Heart right ventricle (tissue), 16 donors: ENCODE measurements around the gene RPP30. TPM values are rescaled to one million over a fixed set of nuclear protein-coding genes. Genes with fewer than 3 reads are reported as not detected.

Experiments used
- ATAC-seq, 8 donors: fragments of 200-7000 bp; cut with Tn5 transposase; one replicate each; pipeline ENCODE4 v1.9.1; 2020; ENCODE audit warnings: mild to moderate bottlenecking in 8 of 8, moderate library complexity in 8 of 8, moderate number of reproducible peaks in 1 of 8
- DNase-seq, 2 donors: peaks; one replicate each; pipeline ENCODE4 v3.0.0-alpha.2; 2020
- H3K27ac ChIP-seq, 10 donors: fragments of 200-600 bp; sonication (generic) in 2 of 10; one replicate each; pipeline versions ENCODE4 v1.5.0 to v1.8.0; 2020 to 2022; ENCODE audit warnings: mild to moderate bottlenecking in 3 of 10
- H3K27me3 ChIP-seq, 7 donors: fragments of 200-600 bp; one replicate each; pipeline ENCODE4 v1.8.0; 2021 to 2022; ENCODE audit warnings: mild to moderate bottlenecking in 2 of 7
- H3K36me3 ChIP-seq, 9 donors: fragments of 200-600 bp; sonication (generic) in 1 of 9; one replicate each; pipeline versions ENCODE4 v1.5.0 to v1.8.0; 2020 to 2022; ENCODE audit warnings: mild to moderate bottlenecking in 2 of 9
- H3K4me1 ChIP-seq, 9 donors: fragments of 200-600 bp; sonication (generic) in 1 of 9; one replicate each; pipeline versions ENCODE4 v1.5.0 to v1.8.0; 2020 to 2022; ENCODE audit warnings: mild to moderate bottlenecking in 4 of 9
- H3K4me3 ChIP-seq, 10 donors: fragments of 200-600 bp; sonication (generic) in 2 of 10; one replicate each; pipeline versions ENCODE4 v1.5.0 to v1.8.0; 2020 to 2022; ENCODE audit warnings: mild to moderate bottlenecking in 7 of 10, moderate library complexity in 2 of 10
- H3K9me3 ChIP-seq, 11 donors: fragments of 200-600 bp in 10 of 11; sonication (generic) in 2 of 11; one replicate each; pipeline versions ENCODE4 v1.5.0 to v1.8.0; 2013 to 2022; ENCODE audit warnings: mild to moderate bottlenecking in 2 of 11, control low read depth in 1 of 11, moderate library complexity in 1 of 11
- WGBS, 2 donors: extraction: QIAGEN DNeasy Blood & Tissue Kit; methylation state at CpG; one replicate each; pipeline ENCODE4 v1.1.7; 2013; ENCODE audit warnings: inconsistent platforms in 1 of 2; 5-methylcytosine and 5-hydroxymethylcytosine counted together
- intact Hi-C, 10 donors: fragments of 100-400 bp; cut with DNase I; formaldehyde crosslinking; loops; one replicate each; pipeline versions ENCODE4 v1.11.1 to v1.14.2; 2022
- polyA plus RNA-seq, 2 donors: library from polyadenylated mRNA; stranded (reverse); fragments of 200-250 nt; gene quantifications; one replicate each; pipeline ENCODE4 v1.2.3, GENCODE V29; 2013
- total RNA-seq, 10 donors: library from RNA; stranded (reverse); fragmentation: NEBNext Ultra II Directional in 3 of 10; extraction: Animal tissue kit (Norgen Biotek cat#: 25700) in 3 of 10; gene quantifications; one replicate each; pipeline versions ENCODE4 v1.2.1 to v1.2.4, GENCODE V29; 2021 to 2023
- TF ChIP-seq, protein P1 (sequence below), 9 donors: fragments of 200-600 bp; sonication (generic) in 2 of 9; IDR thresholded peaks; one replicate each; pipeline versions ENCODE4 v1.5.0 to v1.8.0; 2021 to 2022; ENCODE audit warnings: antibody characterized with exemption in 9 of 9, mild to moderate bottlenecking in 5 of 9, moderate library complexity in 1 of 9
- donor health status: Arrhythmogenic right ventricular cardiomyopathy.
- donor health status: ischemic (EF 13 %, LVEDD 7.1; RV severe dilation, severe dysfunction).
- donor health status: healthy with polysubstance abuse.
- donor health status: DM: no; HTN: yes; CAD: no.
- donor health status: DM: no; HTN: no; CAD: no.
- donor health status: ischemic (EF 25% LVEDD 6.9; RV normal size, moderate dysfunction).
- donor health status: ischemic (EF 25% LVEDD 5.7; RV mildly dilated, moderate dysfunction).
- donor health status: healthy.
- donor health status: DM: yes; HTN: yes; CAD: no.
- donor health status: Ischemic cardiomyopathy.
- donor health status: ischemic (EF 35%, LVEDD 5.7; RV mildly dilated, moderate dysfunction).
- donor health status: nonischemic (EF 11% LVEDD 7.7; RV severe dilation, severe dysfunction).
- donor health status: DM: yes; HTN: yes; CAD: no.
- donor health status: PGD.
- donor health status: ischemic (EF 29% LVEDD 5.4; RV normal size, mild dysfunction).
- donor health status: nonischemic (EF 23%, LVEDD 6.1; RV moderate dilation, normal function).

The RPP30 gene
- total and polyA plus RNA-seq, 12 donors, result 27.9 to 41.8 (median 33.7) TPM

DNA sequence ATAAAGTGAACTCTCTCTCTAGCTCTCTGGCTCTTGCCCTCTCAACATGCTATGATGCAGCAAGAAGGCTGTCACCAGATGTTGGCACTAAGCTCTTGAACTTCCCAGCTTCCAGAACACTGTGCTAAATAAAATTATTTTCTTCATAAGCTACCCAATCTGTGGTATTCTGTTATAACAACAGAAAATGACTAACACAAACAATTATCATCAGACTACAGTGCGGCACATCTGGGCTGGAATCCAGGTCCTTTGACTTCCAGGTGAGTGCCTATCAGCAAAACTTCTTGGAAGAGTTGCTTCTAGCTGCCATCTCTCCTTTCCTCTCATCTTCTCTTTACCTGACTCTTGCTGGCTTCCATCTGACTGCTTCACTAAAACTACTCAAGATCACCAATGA lies 34.3 kb upstream of the RPP30 start:
- Histone ChIP-seq H3K36me3 (no peaks in the 10 kb centered on the region), H3K4me1 (no peaks in the 10 kb centered on the region), H3K27me3 (peaks cover 0 to 4% (median 0%) of the 10 kb centered on the region in 7 donors), H3K9me3 (peaks cover 0 to 2% (median 0%) of the 10 kb centered on the region in 11 donors), H3K27ac (no peak overlapping the region), H3K4me3 (no peak overlapping the region)
- intact Hi-C loops, result no loop called here
- TF ChIP-seq, protein P1, sequence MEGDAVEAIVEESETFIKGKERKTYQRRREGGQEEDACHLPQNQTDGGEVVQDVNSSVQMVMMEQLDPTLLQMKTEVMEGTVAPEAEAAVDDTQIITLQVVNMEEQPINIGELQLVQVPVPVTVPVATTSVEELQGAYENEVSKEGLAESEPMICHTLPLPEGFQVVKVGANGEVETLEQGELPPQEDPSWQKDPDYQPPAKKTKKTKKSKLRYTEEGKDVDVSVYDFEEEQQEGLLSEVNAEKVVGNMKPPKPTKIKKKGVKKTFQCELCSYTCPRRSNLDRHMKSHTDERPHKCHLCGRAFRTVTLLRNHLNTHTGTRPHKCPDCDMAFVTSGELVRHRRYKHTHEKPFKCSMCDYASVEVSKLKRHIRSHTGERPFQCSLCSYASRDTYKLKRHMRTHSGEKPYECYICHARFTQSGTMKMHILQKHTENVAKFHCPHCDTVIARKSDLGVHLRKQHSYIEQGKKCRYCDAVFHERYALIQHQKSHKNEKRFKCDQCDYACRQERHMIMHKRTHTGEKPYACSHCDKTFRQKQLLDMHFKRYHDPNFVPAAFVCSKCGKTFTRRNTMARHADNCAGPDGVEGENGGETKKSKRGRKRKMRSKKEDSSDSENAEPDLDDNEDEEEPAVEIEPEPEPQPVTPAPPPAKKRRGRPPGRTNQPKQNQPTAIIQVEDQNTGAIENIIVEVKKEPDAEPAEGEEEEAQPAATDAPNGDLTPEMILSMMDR (IDR thresholded peaks at IDR 0.05), result no peak
- ATAC-seq, result no peak
- DNase-seq, result no peak
- 91 to 92% methylated on average over 1 of the region's 1 CpG for WGBS, 2 donors

DNA sequence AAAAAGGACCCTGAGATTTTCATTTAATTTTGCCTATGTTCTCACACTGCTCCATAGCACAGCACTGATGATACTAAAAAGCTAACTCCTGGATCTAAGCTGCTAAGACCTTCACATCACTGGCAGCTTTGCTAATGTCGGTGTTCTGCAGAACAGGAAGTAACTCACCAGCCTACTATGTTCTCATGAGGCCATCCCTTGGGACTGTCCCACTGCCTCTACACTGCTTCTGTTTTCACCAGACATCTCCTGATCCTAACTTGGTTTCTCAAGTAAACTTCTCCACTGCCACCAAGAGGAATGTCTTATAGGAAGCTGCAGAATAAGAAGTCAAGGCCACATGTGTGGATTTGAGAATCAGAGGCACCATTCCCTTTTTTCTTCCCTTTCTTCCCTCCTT lies 29.0 kb upstream of the RPP30 start:
- 77 to 80% methylated on average over 1 of the region's 1 CpG for WGBS, 2 donors
- peaks cover 0 to 32% (median 5%) of the 10 kb centered on the region in 7 donors for H3K27me3 ChIP-seq
- TF ChIP-seq, protein P1 (IDR thresholded peaks at IDR 0.05), result no peak
- intact Hi-C loops, result no loop called here
- H3K9me3 ChIP-seq, result peaks cover 0 to 2% (median 0%) of the 10 kb centered on the region in 11 donors
- no peak overlapping the region for H3K4me3 ChIP-seq
- DNase-seq, result no peak
- H3K36me3 ChIP-seq, result no peaks in the 10 kb centered on the region
- H3K4me1 ChIP-seq, result peaks cover 0 to 9% (median 0%) of the 10 kb centered on the region in 9 donors
- no peak for ATAC-seq
- H3K27ac ChIP-seq, result no peak overlapping the region

DNA sequence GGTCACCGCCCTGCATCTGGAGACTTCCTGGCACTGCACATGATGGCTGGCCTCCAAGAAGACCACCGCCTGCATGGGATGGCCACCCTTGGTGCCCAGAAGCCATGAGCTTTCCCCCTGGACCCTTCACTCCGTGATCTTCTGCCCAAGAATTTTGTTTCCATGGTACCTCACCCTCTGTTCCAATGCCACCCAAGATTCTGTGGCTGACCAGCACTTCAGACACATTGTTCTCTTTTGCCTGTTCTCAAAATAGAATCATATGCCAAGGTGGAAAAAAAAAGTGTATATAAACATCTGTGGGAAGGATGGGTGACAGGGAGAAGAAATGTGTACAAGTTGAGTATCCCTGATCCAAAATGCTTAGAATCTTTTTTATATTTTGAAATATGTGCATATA lies 26.0 kb upstream of the RPP30 start:
- peaks cover 0 to 32% (median 7%) of the 10 kb centered on the region in 7 donors for H3K27me3 ChIP-seq
- no peak overlapping the region for H3K27ac ChIP-seq
- intact Hi-C loops, result no loop called here
- no peak for DNase-seq
- TF ChIP-seq, protein P1 (IDR thresholded peaks at IDR 0.05), result no peak
- 76 to 78% methylated on average over 3 of the region's 3 CpGs for WGBS, 2 donors
- no peak for ATAC-seq
- peaks cover 0 to 12% (median 10%) of the 10 kb centered on the region in 11 donors for H3K9me3 ChIP-seq
- peaks cover 0 to 9% (median 0%) of the 10 kb centered on the region in 9 donors for H3K4me1 ChIP-seq
- H3K36me3 ChIP-seq, result no peaks in the 10 kb centered on the region
- H3K4me3 ChIP-seq, result no peak overlapping the region

DNA sequence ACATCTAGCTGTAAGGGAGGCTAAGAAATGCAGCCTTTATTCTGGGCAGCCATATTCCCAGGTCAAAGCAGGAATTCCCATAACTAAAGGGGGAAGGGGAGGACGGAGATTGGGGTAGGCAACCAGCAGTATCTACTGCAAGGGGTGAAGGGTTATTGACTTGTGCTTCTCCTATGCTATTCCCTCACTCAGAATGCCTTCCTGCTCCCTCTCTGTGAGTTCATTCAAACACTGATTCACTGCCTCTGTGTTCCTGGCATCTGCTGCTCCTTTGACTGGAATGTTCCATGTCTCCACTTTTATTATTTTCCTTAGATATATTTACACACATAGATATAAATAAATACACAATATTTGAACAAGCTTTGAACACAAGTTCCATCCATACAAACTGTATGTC lies 25.0 kb upstream of the RPP30 start:
- Histone ChIP-seq H3K4me3 (no peak overlapping the region), H3K27ac (no peak overlapping the region), H3K36me3 (no peaks in the 10 kb centered on the region), H3K27me3 (peaks cover 0 to 39% (median 10%) of the 10 kb centered on the region in 7 donors), H3K4me1 (peaks cover 0 to 9% (median 0%) of the 10 kb centered on the region in 9 donors), H3K9me3 (peaks cover 0 to 22% (median 12%) of the 10 kb centered on the region in 11 donors)
- no peak for DNase-seq
- TF ChIP-seq, protein P1 (IDR thresholded peaks at IDR 0.05), result no peak
- WGBS, 2 donors, result 71% methylated on average over 1 of the region's 1 CpG
- no peak for ATAC-seq
- intact Hi-C loops, result no loop called here
